SK-N-MC (cell line): ENCODE results near the gene FTCD.

Experiments
- EZH2 ChIP-seq: fragments of 200-600 bp; sonication (generic); IDR thresholded peaks from one replicate; pipeline ENCODE4 v1.6.1; 2017; ENCODE audit warnings: antibody characterized with exemption
- POLR2AphosphoS5 ChIP-seq: IDR thresholded peaks from 2 replicates; pipeline ENCODE4 v1.6.1; 2012; ENCODE audit warnings: mild to moderate bottlenecking, low read depth, low read length, borderline replicate concordance

- TF ChIP-seq POLR2AphosphoS5: no peak
- TF ChIP-seq EZH2: no peak
These were observed at the start of gene FTCD for GRCh38 chr21:46155514-46156377.
